ENCODE data around the gene HNRNPAB.

GRCh38 chr5:178228609-178229008 lies 24.3 kb downstream of the HNRNPAB start:
- TF ChIP-seq POLR2A (IDR thresholded peaks at IDR 0.05) (no peak), CTCF (IDR thresholded peaks at IDR 0.05 in 8 of 11, conservative IDR thresholded peaks at IDR 0.05 in 3 of 11) (no peak), POLR2AphosphoS5 (IDR thresholded peaks at IDR 0.05) (no peak)
